Islet precursor cell (in vitro differentiated cells): ENCODE results near the gene HSD11B1L.
"Not testable (repeated sequence)": the region's sequence is repeated elsewhere in the genome, so short reads cannot be mapped to it uniquely, and the experiment has no call there.

Source experiments
- DNase-seq: peaks from one replicate; pipeline ENCODE4 v3.0.0-alpha.2; 2018

The HSD11B1L gene

DNA sequence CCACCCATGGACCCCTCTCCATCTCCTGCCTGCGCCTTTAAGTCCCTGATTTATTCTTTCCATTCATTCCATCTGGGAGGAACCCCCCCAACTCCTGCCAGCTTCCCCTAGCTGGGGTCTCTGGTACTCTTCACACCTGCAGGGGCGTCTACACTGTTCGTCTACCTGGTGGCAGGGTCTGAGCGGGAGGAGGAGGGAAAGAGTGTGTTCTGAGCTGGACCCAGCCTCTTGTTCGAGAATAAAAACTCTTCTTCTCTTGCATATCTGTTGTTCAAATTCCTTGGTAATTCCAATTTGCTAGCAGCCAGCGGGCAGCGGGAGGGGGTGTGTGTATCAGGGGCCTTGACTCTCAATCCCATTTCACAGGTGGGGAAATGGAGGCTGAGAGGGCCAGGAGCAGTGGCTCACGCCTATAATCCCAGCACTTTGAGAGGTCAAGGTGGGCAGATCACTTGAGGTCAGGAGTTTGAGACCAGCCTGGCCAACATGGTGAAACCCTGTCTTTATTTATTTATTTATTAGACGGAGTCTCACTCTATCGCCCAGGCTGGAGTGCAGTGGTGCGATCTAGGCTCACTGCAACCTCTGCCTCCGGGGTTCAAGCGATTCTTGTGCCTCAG is 7.5 kb downstream of the HSD11B1L start:
- DNase-seq, result not testable (repeated sequence)

DNA sequence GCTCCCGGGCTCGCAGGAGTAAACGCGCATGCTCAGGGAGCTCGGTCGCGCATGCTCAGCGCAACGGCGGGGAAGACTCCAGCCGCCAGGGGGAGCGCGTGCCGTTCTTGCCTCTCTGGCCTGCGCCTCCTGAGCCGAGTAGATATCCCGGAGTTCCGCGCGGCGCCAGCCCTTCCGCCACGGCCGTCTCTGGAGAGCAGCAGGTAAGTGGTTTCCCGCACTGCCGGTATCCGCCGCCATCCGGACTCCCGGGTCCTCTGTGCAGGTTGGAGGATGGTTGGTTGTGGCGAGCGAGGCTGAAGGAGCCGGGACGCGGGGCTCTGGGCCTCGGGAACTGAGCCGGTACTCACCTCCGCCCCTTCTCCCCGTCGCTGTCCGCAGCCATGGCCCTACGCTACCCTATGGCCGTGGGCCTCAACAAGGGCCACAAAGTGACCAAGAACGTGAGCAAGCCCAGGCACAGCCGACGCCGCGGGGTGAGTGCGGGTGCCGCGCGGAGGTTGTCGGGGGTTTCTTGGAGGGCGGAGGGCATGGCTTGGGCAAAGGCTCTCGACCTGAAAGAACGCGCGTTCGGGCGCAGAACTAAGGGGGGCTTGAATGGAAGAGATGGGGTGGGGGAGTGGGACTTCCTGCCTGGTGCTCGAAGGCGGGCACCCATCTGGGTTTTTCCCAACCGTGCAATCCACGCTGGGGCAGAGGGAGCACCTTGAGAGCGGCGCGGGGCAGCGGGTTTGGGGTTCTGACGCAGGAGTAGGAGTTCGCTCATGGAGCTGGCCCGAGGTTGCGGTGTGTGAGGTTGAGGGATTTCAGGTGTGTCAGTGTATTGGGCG is 9.5 kb downstream of the HSD11B1L start, which contains the start of gene RPL36:
Gene RPL36 (plus strand): TSS at position 171 of the 830 bp plus-strand sequence. CDS start 213 bp downstream, at position 384.
- DNase-seq, result peak; percentile 98

DNA sequence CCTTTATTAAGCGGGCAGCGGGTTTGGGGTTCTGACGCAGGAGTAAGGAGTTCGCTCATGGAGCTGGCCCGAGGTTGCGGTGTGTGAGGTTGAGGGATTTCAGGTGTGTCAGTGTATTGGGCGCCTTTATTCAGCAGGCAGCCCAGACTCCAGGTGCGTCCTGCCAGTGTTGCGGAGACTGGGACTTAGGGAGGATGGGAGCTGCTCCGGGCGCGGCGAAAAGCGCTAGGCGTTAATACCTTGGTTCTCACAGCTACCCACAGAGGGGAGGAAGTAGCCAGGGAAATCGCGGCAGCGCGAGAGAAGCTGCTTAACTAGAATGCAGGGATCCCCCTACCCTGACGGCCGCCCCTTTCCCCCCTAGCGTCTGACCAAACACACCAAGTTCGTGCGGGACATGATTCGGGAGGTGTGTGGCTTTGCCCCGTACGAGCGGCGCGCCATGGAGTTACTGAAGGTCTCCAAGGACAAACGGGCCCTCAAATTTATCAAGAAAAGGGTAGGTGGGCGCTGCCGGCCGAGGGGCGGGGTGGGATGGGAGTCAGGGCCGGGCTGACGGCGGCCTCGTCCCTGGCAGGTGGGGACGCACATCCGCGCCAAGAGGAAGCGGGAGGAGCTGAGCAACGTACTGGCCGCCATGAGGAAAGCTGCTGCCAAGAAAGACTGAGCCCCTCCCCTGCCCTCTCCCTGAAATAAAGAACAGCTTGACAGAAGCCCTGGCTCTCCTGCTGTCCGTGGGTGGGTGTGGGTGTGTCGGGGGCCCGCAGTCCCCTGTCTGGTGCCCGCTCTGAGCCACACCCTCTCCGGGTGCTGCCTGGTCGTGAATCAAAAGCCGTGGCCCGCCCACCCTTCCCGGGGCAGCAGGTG is 10.4 kb downstream of the HSD11B1L start:
- DNase-seq, result no peak

DNA sequence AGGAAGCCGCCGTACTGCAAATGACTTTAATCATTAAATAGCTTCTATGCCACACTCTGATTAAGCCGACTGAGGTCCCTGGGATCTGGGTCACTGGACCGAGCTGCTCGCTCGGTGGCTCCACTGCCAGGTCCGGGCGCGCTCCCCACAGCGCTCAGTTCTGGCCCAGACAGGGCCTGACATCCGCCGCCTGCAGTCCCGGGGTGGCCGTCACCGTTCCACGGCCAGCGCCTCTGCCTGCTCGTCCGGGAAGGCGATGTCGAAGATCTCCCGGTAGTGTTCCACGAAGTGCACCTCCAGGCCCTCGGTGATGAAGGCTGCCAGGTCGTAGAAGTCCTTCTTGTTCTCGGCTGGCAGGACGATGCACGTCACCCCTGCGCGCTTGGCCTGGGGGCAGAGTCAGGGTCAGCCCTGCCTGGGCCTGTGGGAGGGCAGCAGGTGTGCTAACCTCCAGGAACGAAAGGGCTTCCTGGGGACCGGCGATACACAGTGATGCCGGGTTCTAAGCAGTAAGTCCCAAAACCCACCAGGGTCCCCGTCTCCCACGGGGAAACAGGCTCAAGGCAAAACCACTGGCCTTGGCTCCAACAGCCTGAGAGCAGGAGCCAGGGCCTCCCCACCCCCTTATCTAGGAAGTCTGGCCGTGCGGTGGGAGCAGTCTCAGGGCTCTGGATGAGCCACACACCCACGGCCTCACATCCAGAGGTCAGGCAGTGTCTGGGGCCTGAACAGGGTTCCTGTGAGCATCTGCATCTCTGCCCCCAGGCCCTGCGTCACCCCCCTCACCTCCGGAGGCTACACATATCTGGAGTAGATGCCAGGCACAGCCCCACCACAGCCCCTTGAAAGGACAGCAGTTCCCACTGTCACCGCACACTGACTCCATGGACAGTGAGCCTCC is 11.2 kb downstream of the HSD11B1L start:
- no peak for DNase-seq

DNA sequence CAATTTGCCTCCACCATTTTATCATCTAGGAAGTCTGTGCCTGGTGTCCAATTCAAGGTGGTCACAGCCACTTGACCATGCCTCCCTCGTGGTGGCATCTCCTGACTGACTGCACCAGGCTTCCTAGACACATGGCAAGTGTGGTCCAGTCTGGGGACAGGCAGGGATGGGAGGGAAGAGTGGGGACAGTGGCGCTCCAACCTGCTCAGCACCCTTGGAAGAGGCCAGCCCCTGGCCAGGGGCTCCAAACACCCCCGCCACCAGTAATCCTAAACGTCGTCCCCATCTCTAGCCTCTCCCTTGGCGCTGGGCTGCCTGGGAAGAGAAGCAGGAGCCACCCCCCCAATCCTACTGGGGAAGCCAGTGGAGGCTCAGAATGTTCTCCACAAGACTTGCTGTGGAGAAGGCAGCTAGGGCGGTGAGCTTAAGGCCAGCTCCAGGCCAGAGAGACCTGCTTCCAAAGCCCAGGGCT is 11.9 kb downstream of the HSD11B1L start:
- no peak for DNase-seq

DNA sequence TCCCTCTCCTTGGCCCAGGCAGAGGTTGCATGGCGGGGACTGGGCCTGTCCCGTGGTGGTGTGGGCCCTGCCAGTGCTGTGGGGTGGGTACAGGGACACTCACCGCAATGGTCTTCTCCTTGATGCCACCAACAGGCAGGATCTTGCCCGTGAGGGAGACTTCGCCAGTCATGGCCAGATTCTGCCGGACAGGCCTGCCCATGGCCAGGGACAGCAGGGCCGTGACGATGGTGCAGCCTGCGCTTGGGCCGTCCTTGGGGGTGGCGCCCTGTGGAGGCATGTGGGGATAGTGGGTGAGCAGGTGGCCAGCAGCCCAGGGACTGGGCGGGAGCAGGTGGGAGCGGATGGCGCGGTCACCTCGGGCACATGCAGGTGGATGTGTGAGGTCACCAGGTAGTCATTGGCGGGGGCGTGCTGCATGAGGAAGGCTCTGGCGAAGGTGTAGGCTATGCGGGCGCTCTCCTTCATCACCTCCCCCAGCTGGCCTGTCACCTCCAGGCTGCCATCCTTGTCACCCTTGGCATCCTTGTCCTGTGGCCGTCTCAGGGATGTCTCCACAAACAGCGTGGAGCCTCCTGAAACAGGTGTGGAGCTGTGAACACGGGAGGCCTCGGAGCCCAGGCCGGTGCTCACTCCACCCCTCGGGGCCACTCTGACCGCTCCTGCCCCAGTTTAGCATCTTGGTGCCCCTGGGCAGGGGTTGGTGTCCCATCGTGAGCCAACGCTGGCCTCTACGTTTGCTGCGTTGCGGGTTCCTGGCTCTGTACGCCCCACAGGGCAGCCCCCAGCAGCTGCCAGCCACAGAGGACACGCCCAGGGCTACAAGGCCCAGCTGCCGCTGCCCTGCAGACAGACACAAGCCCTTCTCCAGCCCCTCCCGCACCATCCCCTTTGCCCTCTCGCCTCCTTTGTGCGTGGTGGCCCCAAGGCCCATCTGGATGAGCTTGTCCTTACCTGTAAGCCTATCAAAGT is 12.7 kb downstream of the HSD11B1L start:
- no peak for DNase-seq

DNA sequence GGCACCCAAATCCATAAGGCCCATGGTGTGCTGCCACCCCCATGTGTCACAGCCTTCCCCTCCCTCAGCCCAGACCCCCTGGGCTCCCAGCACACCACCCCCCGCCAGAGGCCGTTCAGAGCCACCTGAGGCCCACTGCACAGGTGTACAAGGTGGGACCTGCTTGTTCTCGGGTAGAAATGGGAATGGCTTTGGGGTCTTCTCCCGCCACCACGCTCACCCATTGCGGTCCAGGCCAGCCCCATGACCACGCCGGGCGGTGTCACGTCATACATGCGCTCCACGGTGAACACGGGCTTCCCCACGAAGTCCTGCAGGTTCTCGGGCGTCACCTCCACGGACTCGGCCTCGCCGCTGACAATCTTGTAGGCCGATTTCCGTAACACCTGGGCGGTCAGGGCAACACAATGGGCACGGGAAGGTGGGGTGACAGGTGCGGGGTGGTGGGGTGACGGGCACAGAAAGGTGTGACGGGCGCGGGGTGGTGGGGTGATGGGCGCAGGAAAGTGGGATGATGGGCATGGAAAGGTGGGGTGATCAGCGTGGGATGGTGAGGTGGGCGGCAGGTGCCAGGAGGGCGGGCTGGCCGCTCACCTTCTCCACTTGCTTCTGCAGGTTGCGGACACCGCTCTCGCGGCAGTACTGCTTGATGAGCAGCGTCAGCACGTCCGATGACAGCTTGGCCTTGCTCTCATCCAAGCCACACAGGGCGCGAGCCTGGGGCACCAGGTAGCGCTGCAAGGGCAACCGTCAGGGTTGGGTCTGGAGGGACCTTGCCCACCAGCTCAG is 13.5 kb downstream of the HSD11B1L start:
- no peak for DNase-seq

DNA sequence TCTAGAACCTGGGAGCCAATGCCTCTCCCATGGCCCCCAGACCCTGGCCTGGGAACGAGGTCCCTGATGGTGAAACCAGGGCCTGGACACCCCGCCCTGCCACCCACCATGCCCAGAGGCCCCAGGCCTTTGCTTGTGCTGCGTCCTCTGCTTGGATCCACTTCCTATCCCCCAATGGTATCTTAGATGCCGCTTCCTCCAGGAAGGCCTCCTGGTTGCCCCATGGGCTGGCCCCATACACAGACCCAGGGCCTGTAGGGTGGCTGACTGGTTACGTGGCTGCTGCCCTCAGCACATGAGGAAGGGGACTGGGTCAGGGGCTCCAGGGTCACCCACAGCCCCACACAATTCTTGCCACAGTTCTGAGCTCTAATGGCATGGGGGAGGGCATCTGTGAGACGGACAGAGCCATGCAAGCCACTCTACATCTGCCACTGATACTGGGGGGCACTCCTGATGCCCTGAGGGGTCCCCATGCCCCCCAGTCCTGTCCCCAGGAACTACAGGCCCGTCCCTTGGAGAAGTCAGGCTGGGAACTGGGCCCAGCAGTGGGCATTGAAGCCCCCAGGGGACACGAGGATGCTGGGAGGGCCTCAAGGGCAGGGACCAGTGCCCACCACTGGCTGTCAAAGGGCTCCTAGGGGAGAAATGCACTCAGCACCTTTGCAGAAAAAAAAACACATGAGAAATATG is 14.3 kb downstream of the HSD11B1L start:
- peak; percentile 49 for DNase-seq

DNA sequence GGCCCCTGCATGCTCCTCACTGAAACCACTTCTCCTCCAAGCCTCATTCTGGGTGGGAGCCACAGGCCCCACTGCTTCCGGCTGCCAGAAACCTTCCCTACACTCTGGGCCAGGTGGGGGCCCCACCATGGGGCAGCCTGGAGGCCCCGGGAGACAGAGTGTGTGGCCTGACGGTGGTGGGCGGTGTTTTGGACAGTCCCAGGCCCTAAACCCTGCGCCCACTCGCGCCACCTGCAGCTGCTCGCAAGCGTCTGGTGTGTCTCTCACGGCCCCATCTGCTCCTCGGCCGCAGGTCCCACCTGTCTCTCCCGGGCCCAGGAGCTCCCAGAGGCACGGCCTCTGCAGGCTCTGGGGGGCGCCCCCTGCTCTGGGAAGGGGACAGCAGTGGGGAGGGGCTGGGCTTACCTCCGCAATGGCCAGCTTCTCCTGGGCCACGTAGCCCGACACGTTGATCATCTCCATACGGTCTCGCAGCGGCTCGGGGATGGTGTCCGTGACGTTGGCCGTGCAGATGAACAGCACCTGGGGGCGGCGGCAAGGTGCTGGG is 14.9 kb downstream of the HSD11B1L start:
- DNase-seq, result no peak

DNA sequence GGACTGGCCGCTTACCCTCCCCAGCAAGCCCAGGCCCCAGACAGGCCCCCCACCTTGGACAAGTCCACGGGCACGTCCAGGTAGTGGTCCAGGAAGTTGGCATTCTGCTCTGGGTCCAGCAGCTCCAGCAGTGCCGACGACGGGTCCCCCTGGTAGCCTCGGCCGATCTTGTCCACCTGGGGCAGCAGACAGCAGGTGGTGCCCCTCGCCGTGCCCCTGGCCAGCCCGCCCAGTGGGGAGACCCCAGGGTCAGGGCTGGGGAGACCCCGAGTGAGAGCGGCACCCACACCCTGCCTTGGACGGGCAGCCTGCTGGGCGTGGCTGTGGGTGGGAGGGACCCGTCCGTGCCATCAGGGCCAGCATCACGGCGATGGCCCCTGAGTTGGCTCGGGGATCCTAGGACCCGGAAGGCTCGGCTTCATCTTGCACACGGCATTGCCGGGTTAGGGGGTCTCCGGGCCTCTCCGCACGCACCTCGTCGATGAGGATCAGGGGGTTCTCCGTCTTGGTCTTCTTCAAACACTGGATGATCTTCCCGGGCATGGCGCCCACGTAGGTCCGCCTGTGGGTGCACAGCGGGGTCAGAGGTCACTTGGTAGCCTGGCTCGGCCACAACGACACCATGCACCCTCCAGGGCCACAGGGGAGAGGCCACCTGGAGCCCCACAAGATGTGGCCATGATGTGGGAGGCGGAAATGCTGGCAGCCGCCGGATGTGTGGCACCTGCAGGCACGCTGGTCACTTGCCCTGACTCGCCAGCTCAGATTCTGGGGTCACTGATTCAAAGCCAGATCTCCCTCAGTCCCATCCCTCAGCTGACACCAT is 15.6 kb downstream of the HSD11B1L start:
- DNase-seq, result no peak

DNA sequence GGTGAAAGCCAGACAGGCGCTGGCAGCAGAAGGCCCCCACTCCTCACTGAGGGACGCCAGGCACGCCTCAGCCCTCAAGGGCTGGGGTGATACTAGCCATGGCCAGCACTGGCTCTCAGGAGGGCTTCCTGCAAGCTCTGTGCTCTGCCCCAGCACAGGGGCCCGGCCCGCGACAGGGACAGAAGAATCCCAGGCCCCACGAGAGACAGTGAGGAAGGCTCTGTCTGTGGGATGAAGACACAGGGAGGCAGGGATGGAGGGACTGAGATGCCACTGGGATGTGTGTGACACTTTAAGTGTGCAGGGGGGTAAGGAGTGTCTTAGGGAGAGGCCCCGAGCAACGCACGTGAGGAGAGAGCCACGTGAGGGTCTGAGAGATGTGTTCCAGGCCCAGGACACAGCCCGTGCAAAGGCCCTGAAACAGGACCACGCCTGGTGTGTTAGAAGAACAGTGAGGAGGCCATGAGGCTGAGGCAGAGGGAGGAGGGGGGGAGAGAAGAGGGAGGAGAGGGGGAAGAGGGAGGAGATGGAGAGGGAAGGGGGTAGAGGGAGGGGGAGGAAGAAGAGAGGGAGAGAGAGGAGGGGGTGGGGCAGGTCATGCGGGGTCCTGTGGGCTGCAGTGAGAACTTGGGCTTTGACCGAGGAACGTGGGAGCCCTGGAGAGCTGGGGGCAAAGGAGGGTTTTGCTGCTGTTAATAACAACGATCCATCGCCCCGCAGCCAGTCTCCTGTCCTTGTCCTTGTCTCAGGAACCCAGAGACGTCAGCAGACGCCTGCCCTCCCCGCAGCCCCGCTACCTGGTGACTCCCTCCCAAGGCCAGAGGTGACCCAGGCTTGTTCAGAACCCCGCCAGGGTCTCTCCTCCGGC is 16.4 kb downstream of the HSD11B1L start:
- no peak for DNase-seq

DNA sequence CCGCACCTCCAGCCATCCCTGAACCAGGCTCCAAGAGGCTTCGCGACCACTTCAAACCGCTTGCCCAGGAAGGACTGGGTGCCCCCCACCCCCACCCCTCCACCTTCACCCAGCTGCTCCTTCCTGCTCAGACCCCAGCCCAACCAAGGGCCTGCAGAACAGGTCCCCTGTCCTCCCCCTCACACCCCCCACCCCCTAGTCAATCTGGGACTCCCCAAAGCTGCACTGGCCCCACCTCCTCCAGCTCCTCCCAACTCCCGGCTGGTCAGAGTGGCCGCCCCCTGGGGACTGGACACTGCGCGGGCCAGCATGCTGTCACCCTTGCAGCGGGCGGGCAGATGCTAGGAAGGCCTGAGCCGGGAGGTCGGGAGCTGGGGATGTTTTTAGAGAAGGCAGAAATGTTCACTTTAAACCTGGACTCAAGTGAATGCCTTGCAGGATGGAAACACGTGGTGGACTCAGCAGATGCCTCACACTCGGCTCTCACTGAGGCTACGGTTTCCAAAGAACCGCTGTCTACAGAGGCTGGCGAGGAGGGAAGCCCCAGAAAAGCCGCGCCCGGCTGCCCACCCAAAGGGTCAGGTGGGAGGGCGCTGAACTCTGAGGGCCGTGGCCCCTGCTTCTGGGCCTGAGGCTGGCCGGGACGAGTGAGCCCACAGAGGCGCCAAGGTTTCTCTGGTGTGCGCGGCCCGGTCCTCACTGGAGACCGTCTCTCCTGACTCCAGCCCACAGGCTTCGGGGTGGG is 17.2 kb downstream of the HSD11B1L start:
- no peak for DNase-seq

DNA sequence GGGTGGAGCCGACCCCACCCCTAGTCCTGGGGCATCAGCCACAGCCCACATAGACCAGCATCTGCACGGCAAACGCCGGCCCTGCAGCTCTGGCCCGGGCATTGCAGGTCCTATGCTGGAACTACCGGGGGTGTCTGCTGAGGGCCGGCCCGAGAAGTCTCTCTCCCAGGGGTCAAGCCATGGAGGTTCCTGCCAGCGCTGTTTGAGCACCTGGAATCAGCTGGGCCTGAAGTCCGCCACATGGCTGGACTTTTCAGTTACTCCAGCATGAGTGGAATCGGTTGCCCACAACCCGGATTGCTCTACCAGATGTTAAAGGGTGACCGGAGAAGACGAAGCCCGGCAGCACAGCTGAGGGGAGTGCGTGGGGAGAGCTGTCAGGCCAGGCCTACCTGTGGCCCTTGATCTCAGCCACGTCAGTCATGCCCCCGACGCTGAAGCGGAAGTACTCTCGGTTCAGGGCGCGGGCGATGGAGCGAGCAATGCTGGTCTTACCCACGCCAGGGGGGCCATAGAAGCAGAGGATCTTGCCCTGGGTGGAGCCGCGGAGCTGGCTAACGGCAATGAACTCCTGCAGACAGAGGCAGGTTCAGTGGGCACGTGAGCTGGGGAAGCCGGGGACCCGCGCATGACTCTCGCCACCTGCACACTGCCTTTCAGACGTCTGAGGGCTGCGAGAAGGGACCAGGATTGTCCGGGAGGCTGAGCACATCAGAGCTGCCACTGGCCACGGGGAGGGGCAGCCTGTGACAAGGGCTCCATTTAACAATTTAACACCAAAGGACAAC is 18.0 kb downstream of the HSD11B1L start:
- no peak for DNase-seq

DNA sequence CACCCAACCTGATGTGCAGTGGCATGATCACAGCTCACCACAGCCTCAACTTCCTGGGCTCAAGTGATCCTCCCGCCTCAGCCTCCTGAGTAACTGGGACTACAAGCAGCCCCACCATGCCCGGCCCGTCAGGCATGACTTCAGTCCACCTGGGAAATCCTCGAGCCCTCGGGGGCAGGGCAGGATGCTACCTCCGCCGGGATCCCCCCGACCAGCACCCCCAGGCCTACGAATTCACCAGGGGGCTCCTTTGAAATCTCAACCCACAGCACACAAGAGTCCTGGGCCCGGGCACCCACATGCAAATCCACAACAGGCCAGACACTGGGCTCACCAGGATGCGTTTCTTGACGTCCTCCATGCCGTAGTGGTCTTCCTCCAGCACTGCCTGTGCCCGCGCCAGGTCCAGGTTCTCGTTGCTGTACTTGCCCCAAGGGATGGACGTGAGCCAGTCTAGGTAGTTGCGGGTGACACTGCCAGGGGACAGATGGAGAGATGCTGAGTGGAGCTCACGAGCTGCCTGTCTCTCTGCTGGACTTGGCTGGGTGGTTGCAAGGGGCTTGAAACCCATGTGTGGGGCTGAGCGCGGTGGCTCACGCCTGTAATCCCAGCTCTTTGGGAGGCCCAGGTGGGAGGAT is 19.7 kb downstream of the HSD11B1L start:
- no peak for DNase-seq

DNA sequence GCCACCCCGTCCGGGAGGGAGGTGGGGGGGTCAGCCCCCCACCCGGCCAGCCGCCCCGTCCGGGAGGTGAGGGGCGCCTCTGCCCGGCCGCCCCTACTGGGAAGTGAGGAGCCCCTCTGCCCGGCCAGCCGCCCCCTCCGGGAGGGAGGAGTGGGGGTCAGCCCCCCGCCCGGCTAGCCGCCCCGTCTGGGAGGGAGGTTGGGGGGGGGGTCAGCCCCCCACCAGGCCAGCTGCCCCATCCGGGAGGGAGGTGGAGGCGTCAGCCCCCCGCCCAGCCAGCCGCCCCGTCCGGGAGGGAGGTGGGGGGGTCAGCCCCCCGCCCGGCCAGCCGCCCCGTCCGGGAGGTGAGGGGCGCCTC is 21.2 kb downstream of the HSD11B1L start:
- DNase-seq, result not testable (repeated sequence)
